Ishikawa (cell line): Measurements from ENCODE around the gene NACC2.

Experiments used
- CEBPB ChIP-seq: IDR thresholded peaks from 2 replicates; pipeline ENCODE4 v1.6.1; 2012
- CREB1 ChIP-seq: IDR thresholded peaks from 2 replicates; pipeline ENCODE4 v1.6.1; 2012; ENCODE audit warnings: low read depth
- EGR1 ChIP-seq: IDR thresholded peaks from 2 replicates; pipeline ENCODE4 v1.6.1; 2012
- EP300 ChIP-seq: IDR thresholded peaks from 2 replicates; pipeline ENCODE4 v1.6.1; 2012; ENCODE audit warnings: borderline replicate concordance
- FOXM1 ChIP-seq: IDR thresholded peaks from 2 replicates; pipeline ENCODE4 v1.6.1; 2012; ENCODE audit warnings: low read depth, borderline replicate concordance
- NFIC ChIP-seq: IDR thresholded peaks from 2 replicates; pipeline ENCODE4 v1.6.1; 2012
- RAD21 ChIP-seq: IDR thresholded peaks from 2 replicates; pipeline ENCODE4 v1.6.1; 2012; ENCODE audit warnings: low read depth
- TAF1 ChIP-seq: IDR thresholded peaks from 2 replicates; pipeline ENCODE4 v1.6.1; 2012; ENCODE audit warnings: low read depth, mild to moderate bottlenecking
- TCF12 ChIP-seq: IDR thresholded peaks from 2 replicates; pipeline ENCODE4 v1.6.1; 2012; ENCODE audit warnings: low read depth
- TEAD4 ChIP-seq: IDR thresholded peaks from 2 replicates; pipeline ENCODE4 v1.6.1; 2012
- YY1 ChIP-seq: IDR thresholded peaks from 2 replicates; pipeline ENCODE4 v1.6.1; 2012; ENCODE audit warnings: low read depth
- ZBTB7A ChIP-seq: IDR thresholded peaks from 2 replicates; pipeline ENCODE4 v1.6.1; 2012; ENCODE audit warnings: low read depth
- TF ChIP-seq, protein P1 (sequence below): IDR thresholded peaks from 2 replicates; pipeline ENCODE4 v1.6.1; 2012; ENCODE audit warnings: low read depth, mild to moderate bottlenecking
- TF ChIP-seq, protein P2 (sequence below): IDR thresholded peaks from 2 replicates; pipeline ENCODE4 v1.6.1; 2012
- TF ChIP-seq, protein P3 (sequence below): IDR thresholded peaks from 2 replicates; pipeline ENCODE4 v1.6.1; 2012

Gene NACC2, protein sequence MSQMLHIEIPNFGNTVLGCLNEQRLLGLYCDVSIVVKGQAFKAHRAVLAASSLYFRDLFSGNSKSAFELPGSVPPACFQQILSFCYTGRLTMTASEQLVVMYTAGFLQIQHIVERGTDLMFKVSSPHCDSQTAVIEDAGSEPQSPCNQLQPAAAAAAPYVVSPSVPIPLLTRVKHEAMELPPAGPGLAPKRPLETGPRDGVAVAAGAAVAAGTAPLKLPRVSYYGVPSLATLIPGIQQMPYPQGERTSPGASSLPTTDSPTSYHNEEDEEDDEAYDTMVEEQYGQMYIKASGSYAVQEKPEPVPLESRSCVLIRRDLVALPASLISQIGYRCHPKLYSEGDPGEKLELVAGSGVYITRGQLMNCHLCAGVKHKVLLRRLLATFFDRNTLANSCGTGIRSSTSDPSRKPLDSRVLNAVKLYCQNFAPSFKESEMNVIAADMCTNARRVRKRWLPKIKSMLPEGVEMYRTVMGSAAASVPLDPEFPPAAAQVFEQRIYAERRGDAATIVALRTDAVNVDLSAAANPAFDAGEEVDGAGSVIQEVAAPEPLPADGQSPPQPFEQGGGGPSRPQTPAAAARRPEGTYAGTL

DNA sequence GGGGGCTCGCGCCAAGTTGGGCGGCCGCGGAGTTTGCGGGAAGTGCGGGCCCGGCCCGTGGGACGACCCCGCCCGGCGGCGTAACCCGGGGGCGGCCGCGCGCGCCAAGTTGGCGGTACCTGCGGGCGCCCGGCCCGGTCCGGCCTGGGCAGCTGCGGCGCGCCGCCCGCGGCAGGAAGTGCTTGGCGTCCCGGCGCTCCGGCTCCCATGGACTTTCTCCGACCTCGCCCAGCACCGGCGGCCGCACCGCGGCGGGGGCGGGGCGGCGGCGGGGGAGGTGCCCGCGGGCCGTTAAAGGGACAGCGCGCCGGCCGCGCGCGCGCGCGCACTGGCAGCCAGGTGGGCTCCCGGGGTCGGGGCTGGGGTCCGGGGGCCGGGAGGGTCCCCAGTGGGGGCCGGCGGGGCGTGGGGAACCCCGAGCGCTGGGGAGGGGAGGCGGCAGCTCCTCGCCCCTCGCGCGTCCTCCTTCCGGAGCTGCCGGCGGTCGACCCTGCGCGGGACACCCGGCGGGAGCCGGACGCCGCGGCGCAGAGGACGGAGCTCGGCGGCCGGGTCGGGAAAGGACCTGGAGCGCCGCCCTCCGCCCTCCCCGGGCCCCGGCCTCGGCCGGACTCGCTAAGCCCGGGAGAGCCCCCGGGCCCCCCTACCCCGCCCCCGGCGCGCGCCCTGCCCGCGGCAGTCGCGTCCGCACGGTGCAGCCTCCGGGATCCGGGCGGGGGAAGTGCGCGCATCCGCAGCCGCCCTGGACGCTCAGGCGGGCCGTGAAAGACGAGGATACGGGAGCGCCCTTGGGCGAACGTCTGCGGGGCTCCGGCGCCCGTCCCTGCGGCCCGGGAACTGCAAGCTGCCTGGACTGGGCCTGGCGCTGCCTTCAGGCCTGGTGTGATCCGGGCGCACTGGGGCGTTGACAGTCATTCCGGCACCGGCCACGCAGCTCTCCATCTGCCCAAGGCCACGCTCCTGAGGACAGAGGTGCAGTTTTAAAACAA lies at the start of gene NACC2:
NACC2 (minus strand) TSS at position 220 of the 989 bp plus-strand sequence. CDS start 44,768 bp downstream, outside the sequence.
- TF ChIP-seq TEAD4 (no peak), EGR1 (no peak), NFIC (no peak), EP300 (no peak), YY1 (0 out of 2 replicates have a peak, but pooled peaks have one; percentile 13), RAD21 (no peak), TAF1 (peak; percentile 60; the same call in 1 of the 2 replicates), ZBTB7A (no peak), CEBPB (no peak), FOXM1 (no peak), TCF12 (no peak), CREB1 (no peak)
- TF ChIP-seq, protein P1, sequence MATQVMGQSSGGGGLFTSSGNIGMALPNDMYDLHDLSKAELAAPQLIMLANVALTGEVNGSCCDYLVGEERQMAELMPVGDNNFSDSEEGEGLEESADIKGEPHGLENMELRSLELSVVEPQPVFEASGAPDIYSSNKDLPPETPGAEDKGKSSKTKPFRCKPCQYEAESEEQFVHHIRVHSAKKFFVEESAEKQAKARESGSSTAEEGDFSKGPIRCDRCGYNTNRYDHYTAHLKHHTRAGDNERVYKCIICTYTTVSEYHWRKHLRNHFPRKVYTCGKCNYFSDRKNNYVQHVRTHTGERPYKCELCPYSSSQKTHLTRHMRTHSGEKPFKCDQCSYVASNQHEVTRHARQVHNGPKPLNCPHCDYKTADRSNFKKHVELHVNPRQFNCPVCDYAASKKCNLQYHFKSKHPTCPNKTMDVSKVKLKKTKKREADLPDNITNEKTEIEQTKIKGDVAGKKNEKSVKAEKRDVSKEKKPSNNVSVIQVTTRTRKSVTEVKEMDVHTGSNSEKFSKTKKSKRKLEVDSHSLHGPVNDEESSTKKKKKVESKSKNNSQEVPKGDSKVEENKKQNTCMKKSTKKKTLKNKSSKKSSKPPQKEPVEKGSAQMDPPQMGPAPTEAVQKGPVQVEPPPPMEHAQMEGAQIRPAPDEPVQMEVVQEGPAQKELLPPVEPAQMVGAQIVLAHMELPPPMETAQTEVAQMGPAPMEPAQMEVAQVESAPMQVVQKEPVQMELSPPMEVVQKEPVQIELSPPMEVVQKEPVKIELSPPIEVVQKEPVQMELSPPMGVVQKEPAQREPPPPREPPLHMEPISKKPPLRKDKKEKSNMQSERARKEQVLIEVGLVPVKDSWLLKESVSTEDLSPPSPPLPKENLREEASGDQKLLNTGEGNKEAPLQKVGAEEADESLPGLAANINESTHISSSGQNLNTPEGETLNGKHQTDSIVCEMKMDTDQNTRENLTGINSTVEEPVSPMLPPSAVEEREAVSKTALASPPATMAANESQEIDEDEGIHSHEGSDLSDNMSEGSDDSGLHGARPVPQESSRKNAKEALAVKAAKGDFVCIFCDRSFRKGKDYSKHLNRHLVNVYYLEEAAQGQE: no peak
- TF ChIP-seq, protein P2, sequence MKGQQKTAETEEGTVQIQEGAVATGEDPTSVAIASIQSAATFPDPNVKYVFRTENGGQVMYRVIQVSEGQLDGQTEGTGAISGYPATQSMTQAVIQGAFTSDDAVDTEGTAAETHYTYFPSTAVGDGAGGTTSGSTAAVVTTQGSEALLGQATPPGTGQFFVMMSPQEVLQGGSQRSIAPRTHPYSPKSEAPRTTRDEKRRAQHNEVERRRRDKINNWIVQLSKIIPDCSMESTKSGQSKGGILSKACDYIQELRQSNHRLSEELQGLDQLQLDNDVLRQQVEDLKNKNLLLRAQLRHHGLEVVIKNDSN: no peak
- TF ChIP-seq, protein P3, sequence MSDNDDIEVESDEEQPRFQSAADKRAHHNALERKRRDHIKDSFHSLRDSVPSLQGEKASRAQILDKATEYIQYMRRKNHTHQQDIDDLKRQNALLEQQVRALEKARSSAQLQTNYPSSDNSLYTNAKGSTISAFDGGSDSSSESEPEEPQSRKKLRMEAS: 0 out of 2 replicates have a peak, but pooled peaks have one; percentile 15

DNA sequence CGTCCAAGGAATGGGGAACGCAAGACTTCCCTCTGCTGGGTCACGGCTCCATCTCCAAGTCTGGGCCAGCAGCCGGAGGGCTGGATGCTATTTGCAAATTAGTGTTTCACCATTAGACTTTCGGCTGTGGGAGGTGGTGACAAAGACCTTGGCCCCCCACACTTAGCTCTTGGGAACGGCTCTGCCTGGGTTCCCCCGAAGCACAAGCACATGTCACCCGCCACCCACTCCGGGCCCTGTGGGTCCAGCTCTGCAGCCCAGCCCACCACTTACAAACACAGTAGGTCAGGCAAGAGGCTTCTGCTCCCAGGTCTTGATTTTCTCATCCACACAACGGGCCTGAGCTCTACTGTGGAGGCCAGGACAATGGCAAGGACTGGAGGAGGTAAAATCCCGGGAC lies 49.4 kb upstream of the NACC2 start:
- no peak for TF ChIP-seq TEAD4
- TF ChIP-seq TCF12: no peak
- no peak for TF ChIP-seq CEBPB
- no peak for TF ChIP-seq FOXM1
- TF ChIP-seq, protein P2: no peak
- no peak for TF ChIP-seq CREB1
- no peak for TF ChIP-seq YY1
- no peak for TF ChIP-seq EP300
- TF ChIP-seq TAF1: no peak
- TF ChIP-seq ZBTB7A: no peak
- no peak for TF ChIP-seq RAD21
- no peak for TF ChIP-seq NFIC
- no peak for TF ChIP-seq EGR1
- TF ChIP-seq, protein P1: no peak
- TF ChIP-seq, protein P3: no peak

DNA sequence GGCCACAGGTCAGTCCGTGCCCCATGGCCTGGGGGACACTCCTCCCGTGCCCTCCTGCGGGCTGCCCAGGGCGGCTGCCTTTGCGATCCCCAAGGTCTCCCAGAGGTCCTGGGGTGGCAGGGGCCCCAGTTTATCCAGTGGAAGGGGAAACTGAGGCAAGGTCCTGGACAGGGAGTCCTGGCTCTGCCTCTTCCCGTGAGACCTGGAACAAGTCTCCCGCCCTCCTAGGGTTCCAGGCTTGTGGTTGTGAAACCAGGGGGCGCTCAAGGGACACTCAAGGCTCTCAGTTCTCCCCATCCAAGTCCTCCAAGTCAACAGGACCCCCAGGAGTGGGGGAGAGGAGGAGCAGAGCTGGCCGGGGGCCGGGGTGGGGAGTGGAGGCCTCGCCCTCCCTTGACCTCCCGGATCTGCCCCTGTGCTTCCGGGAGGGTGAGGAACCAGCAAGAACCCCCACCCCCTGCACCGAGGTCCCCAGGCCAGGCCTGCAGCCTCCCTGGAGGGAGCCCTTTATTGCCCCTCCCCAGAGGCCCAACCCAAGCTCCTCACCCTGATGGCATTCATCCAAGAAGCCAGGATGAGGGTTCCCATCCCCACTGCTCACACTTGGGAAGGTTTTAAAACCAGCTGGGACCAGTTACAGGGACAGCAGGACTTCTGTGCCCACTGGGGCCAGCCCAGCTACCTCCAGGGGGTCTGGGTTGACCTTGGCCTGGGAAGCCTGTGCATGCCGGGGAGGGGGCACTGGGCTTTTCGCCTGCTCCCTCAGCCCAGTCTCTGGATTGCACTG lies 48.3 kb upstream of the NACC2 start:
- TF ChIP-seq CREB1 (no peak), RAD21 (peak; percentile 77), TCF12 (peak; percentile 59; the same call in 1 of the 2 replicates), TEAD4 (0 out of 2 replicates have a peak, but pooled peaks have one; percentile 25), NFIC (peak; percentile 62), ZBTB7A (0 out of 2 replicates have a peak, but pooled peaks have one; percentile 27), EP300 (peak; percentile 55), FOXM1 (0 out of 2 replicates have a peak, but pooled peaks have one; percentile 24)
- TF ChIP-seq, protein P2: no peak
- TF ChIP-seq, protein P1: no peak
